ENCODE measurements around the gene RABAC1. TPM values are rescaled to one million over a fixed set of nuclear protein-coding genes. Genes with fewer than 3 reads are reported as not detected.

Gene RABAC1
- total and polyA plus RNA-seq, 2 of the 8 experiments (the other 6 are each of a cell fraction or from before 2014, with no cell fraction given), result 124 to 439 TPM

GRCh38 chr19:42005504-42005903 is 46.4 kb upstream of the RABAC1 start:
- Histone ChIP-seq H4K5ac (ENCODE audit: insufficient read length, low read depth, low read length) (no peak overlapping the region), H2AK5ac (ENCODE audit: low read depth, low read length) (no peak overlapping the region), H3K9ac (replicated peaks in 1 of 4; ENCODE audit: extremely low read depth in 1 of 4, low read depth in 3 of 4, low read length in 3 of 4) (no peak overlapping the region), H4K20me1 (replicated peaks in 1 of 2; ENCODE audit: control insufficient read depth in 1 of 2, insufficient read depth in 2 of 2, low read length in 2 of 2) (peaks cover 0 to 3% of the 10 kb centered on the region in 2 experiments), H2BK120ac (replicated peaks; ENCODE audit: low read depth, low read length) (no peak overlapping the region), H2BK20ac (ENCODE audit: low read length) (no peak overlapping the region), H3K36me3 (ENCODE audit: control insufficient read depth in 2 of 4, insufficient read depth in 4 of 4, low read length in 3 of 4) (peaks cover 0 to 6% (median 4%) of the 10 kb centered on the region in 4 experiments; a peak in 4 of 8 replicates), H3K4ac (replicated peaks; ENCODE audit: insufficient read length, low read depth, low read length) (no peak overlapping the region), H2BK15ac (ENCODE audit: low read length) (no peak overlapping the region), H3K23me2 (ENCODE audit: low read depth, low read length) (no peaks in the 10 kb centered on the region), H3K56ac (replicated peaks; ENCODE audit: insufficient read length, low read depth, low read length) (no peak overlapping the region), H3K23ac (ENCODE audit: insufficient read length) (no peak overlapping the region), H3K79me2 (ENCODE audit: control insufficient read depth in 1 of 2, insufficient read depth in 2 of 2, low read length in 2 of 2) (no peaks in the 10 kb centered on the region), H4K91ac (replicated peaks; ENCODE audit: insufficient read length, low read length) (no peak overlapping the region), H3K14ac (ENCODE audit: insufficient read length) (no peak overlapping the region), H2BK12ac (ENCODE audit: low read depth, low read length) (no peak overlapping the region), H2BK5ac (ENCODE audit: low read depth, low read length) (no peak overlapping the region), H3K79me1 (ENCODE audit: low read depth, low read length) (no peaks in the 10 kb centered on the region), H3K18ac (ENCODE audit: extremely low read depth, low read length) (no peak overlapping the region), H4K8ac (ENCODE audit: extremely low read depth, insufficient read depth, low read length) (no peak overlapping the region), H3K27ac (ENCODE audit: low read depth, low read length) (no peak overlapping the region), H3K4me3 (ENCODE audit: extremely low read depth in 1 of 4, insufficient read depth in 2 of 4, low read depth in 3 of 4, low read length in 4 of 4) (no peak overlapping the region), H2AFZ (ENCODE audit: low read length) (no peak overlapping the region), H3K4me2 (ENCODE audit: insufficient read depth in 1 of 2, low read depth in 2 of 2, low read length in 2 of 2) (no peak overlapping the region), H3K27me3 (replicated peaks in 1 of 4; ENCODE audit: control insufficient read depth in 3 of 4, extremely low read depth in 1 of 4, insufficient read depth in 3 of 4, low read length in 3 of 4) (peaks cover 0 to 5% (median 2%) of the 10 kb centered on the region in 4 experiments; a peak in 6 of 7 replicates), H3K9me3 (ENCODE audit: insufficient read depth in 2 of 2, low read depth in 1 of 2, low read length in 1 of 2) (no peaks in the 10 kb centered on the region), H3K4me1 (replicated peaks in 1 of 4; ENCODE audit: control insufficient read depth in 3 of 4, insufficient read depth in 4 of 4, low read length in 3 of 4) (peaks cover 0 to 7% (median 0%) of the 10 kb centered on the region in 4 experiments; a peak in 2 of 7 replicates)
- DNase-seq (ENCODE audit: low read depth in 1 of 2, low spot score in 2 of 2) (no peak), FAIRE-seq (no peak)
- ChIA-PET CTCF (ENCODE audit: partially characterized antibody) (interaction anchor here (1.8 kb wide), 1 partner anchor 10 kb away, joined by 7 read pairs; no protein-coding TSS in a partner anchor), POLR2A (ENCODE audit: partially characterized antibody) (no interaction called here)
- 94% methylated on average over 22 of the region's 22 CpGs; no CpG with 5 or more reads in 1 of the 2 experiments for WGBS, 2 experiments (ENCODE audit: extremely low coverage in 1 of 2, insufficient coverage in 1 of 2, insufficient read length in 1 of 2, insufficient replicate concordance in 2 of 2, low coverage in 1 of 2, low lambda C conversion rate in 2 of 2, missing lambda C conversion rate in 1 of 2)
- TF ChIP-seq KDM5A (IDR thresholded peaks at IDR 0.05; ENCODE audit: low read length) (no peak), SIX5 (IDR thresholded peaks at IDR 0.05; ENCODE audit: low read depth, low read length) (no peak), SP2 (IDR thresholded peaks at IDR 0.05; ENCODE audit: low read length) (no peak)

Measured in H1 (cell line).